ENCODE data around the gene ABLIM1. TPM values are rescaled to one million over a fixed set of nuclear protein-coding genes. Genes with fewer than 3 reads are reported as not detected.

ABLIM1 gene
- total RNA-seq, 4 donors from 2014 or later: 41.2 to 128 (median 97.3) TPM

DNA sequence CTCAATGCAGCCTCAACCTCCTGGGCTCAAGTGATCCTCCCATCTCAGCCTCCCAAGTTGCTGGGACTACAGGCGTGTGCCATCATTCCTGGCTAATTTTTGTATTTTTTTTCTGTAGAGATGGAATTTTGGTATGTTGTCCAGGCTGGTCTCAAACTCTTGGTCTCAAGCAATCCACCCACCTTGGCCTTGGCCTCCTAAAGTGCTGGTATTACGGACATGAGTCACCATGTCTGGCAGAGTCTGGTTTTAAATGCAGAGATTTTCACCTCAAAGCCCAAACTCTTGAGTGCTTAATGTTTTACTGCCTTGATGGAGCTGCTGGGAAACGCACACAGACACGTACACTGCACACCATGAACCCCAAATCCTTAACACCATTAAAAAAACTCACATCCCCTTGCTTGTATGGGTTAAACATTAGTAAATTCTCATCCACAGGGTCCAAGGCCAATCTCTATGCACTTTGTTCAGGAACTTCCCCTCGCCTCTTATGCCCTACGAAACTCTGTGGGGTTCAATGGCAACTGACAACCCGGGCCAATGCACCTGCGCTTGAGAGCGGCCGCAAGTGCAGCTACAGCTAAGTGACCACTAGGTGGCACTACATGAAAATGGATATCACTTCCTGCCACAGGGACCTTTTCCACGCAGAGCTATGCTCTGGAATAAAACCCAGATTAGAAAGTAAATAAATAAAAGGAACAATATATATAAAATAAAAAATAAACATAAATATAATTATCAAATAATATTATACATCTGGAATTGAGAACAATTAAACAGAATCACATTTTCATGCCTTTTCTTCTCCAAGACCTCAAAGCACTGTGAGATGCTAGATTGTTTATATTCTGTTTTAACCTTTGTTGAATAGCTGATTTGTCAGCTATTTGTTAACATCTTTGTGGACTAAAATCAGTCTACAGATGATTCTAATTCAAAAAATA is 186.8 kb downstream of the ABLIM1 start:
- H3K9me3 ChIP-seq: no peaks in the 10 kb centered on the region
- intact Hi-C loops (cut with DNase I; ENCODE audit: low total_unique reads): no loop called here
- H3K36me3 ChIP-seq: no peaks in the 10 kb centered on the region
- H3K27ac ChIP-seq: peak overlapping the region in 1 of 2 donors; percentile 65
- H3K4me3 ChIP-seq: no peak overlapping the region
- peak; percentile 67 to 70 for DNase-seq
- no peaks in the 10 kb centered on the region for H3K4me1 ChIP-seq
- H3K27me3 ChIP-seq: no peaks in the 10 kb centered on the region
- no peak for TF ChIP-seq POLR2A (IDR thresholded peaks at IDR 0.05)
- TF ChIP-seq, protein P1, sequence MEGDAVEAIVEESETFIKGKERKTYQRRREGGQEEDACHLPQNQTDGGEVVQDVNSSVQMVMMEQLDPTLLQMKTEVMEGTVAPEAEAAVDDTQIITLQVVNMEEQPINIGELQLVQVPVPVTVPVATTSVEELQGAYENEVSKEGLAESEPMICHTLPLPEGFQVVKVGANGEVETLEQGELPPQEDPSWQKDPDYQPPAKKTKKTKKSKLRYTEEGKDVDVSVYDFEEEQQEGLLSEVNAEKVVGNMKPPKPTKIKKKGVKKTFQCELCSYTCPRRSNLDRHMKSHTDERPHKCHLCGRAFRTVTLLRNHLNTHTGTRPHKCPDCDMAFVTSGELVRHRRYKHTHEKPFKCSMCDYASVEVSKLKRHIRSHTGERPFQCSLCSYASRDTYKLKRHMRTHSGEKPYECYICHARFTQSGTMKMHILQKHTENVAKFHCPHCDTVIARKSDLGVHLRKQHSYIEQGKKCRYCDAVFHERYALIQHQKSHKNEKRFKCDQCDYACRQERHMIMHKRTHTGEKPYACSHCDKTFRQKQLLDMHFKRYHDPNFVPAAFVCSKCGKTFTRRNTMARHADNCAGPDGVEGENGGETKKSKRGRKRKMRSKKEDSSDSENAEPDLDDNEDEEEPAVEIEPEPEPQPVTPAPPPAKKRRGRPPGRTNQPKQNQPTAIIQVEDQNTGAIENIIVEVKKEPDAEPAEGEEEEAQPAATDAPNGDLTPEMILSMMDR (IDR thresholded peaks at IDR 0.05): peak; percentile 82 to 89 (median 84)

DNA sequence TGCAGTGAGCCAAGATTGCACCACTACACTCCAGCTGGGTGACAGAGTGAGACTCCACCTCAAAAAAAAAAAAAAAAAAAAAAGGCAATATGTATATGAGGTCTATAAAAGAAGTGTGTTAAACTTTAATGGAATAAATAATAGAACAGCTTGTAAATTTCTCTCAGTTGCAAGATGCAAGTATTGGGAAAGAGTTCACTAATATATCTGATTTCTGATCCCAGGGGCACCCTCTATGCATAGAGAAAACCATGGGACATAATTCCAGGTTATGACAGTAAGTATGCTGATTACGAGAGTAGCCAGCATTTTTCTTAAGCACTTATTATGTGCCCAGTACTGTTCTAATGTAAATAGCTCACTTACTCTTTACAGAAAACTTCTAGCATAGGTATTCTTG is 187.7 kb downstream of the ABLIM1 start:
- Histone ChIP-seq H3K4me3 (no peak overlapping the region), H3K27ac (no peak overlapping the region), H3K4me1 (no peaks in the 10 kb centered on the region), H3K36me3 (no peaks in the 10 kb centered on the region), H3K27me3 (no peaks in the 10 kb centered on the region), H3K9me3 (no peaks in the 10 kb centered on the region)
- intact Hi-C loops (cut with DNase I; ENCODE audit: low total_unique reads): no loop called here
- no peak for DNase-seq
- TF ChIP-seq POLR2A (IDR thresholded peaks at IDR 0.05): no peak
- TF ChIP-seq, protein P1 (IDR thresholded peaks at IDR 0.05): no peak

DNA sequence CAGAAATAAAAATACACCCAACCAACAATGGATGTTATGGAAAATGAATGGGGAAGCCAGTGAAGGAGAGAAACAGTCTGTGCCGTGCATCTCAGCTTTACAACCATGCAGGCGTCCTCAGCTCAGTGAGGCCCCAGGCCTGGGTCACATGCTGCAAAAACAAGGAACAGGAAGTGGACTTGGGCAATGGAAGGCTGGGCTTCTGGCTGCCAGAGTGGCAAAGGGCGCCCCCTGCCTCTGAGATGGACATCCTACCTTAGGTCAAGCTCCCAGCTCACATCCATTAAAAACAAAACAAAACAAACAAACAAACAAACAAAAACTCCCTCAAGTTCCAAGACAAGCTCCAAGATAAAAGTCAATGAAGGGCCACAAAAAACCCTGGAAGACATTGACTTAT is 199.1 kb downstream of the ABLIM1 start:
- H3K4me1 ChIP-seq: no peaks in the 10 kb centered on the region
- H3K4me3 ChIP-seq: no peak overlapping the region
- TF ChIP-seq POLR2A (IDR thresholded peaks at IDR 0.05): no peak
- TF ChIP-seq, protein P1 (IDR thresholded peaks at IDR 0.05): peak; percentile 23 to 42 (median 30)
- no peak for DNase-seq
- no peaks in the 10 kb centered on the region for H3K27me3 ChIP-seq
- no peaks in the 10 kb centered on the region for H3K9me3 ChIP-seq
- H3K36me3 ChIP-seq: no peaks in the 10 kb centered on the region
- H3K27ac ChIP-seq: no peak overlapping the region
- intact Hi-C loops (cut with DNase I; ENCODE audit: low total_unique reads): no loop called here

DNA sequence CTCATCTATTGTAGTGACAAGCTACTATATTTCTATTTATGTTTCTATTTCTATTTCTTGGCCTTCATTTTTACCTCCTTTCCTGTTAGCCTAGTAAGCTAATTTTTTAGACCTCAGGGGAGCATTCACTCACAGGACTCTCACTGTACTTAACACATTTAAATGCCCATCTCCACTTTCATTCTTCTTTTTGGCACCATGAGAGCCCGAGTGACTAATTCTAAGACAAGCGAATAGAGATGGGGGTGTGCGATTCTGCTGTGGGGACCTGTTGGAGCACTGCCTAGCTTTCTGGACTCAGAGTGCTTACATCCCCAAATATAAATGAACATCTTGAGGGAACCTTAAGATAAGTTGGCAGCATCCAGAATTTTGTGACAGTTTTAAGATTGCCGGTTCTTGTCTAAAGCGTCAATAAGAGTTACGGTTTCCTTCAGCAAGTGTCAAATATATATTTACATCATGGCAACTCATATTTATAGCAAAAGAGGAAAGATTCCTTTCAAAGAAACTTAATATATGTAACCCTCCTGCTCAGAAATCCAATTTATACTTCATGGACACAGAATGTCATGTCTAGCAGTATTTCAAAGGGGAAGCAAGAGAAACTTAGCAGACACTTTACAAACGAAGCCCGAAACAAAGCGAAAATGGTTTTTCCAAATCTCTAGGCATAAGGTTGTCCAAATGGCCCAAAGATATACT is 199.7 kb downstream of the ABLIM1 start:
- no peak for DNase-seq
- TF ChIP-seq POLR2A (IDR thresholded peaks at IDR 0.05): no peak
- TF ChIP-seq, protein P1 (IDR thresholded peaks at IDR 0.05): no peak
- no peaks in the 10 kb centered on the region for H3K27me3 ChIP-seq
- H3K9me3 ChIP-seq: no peaks in the 10 kb centered on the region
- no peak overlapping the region for H3K4me3 ChIP-seq
- H3K36me3 ChIP-seq: no peaks in the 10 kb centered on the region
- intact Hi-C loops (cut with DNase I; ENCODE audit: low total_unique reads): no loop called here
- H3K27ac ChIP-seq: no peak overlapping the region
- H3K4me1 ChIP-seq: no peaks in the 10 kb centered on the region

DNA sequence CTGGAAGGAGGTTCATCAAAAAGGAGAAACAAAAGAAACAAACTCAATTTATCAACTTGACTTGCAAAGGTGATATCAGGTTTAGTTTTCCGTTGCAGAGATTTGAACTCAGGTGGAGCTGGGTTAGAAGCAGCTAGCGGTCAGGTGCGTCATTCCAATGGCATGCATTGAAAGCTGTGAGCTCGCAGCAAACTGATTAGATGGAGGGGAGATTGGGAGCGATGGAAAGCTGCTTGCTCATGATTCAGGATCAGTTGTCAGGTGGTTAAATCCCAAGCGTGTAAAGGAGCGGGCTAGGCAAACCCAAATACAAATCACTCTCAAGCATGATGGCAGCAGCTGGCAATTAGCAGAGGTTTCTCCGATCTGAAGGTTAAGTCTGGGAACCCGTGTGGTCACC is 204.5 kb downstream of the ABLIM1 start:
- H3K9me3 ChIP-seq: no peaks in the 10 kb centered on the region
- no peaks in the 10 kb centered on the region for H3K4me1 ChIP-seq
- no peak for DNase-seq
- no peak overlapping the region for H3K4me3 ChIP-seq
- no peak overlapping the region for H3K27ac ChIP-seq
- intact Hi-C loops (cut with DNase I; ENCODE audit: low total_unique reads): no loop called here
- H3K36me3 ChIP-seq: no peaks in the 10 kb centered on the region
- no peaks in the 10 kb centered on the region for H3K27me3 ChIP-seq
- TF ChIP-seq, protein P1 (IDR thresholded peaks at IDR 0.05): no peak
- TF ChIP-seq POLR2A (IDR thresholded peaks at IDR 0.05): no peak
